ENCODE measurements around the gene TACR1. TPM values are rescaled to one million over a fixed set of nuclear protein-coding genes. Genes with fewer than 3 reads are reported as not detected.

Gene TACR1
- polyA plus RNA-seq, 1 experiment = 0.30 TPM

DNA sequence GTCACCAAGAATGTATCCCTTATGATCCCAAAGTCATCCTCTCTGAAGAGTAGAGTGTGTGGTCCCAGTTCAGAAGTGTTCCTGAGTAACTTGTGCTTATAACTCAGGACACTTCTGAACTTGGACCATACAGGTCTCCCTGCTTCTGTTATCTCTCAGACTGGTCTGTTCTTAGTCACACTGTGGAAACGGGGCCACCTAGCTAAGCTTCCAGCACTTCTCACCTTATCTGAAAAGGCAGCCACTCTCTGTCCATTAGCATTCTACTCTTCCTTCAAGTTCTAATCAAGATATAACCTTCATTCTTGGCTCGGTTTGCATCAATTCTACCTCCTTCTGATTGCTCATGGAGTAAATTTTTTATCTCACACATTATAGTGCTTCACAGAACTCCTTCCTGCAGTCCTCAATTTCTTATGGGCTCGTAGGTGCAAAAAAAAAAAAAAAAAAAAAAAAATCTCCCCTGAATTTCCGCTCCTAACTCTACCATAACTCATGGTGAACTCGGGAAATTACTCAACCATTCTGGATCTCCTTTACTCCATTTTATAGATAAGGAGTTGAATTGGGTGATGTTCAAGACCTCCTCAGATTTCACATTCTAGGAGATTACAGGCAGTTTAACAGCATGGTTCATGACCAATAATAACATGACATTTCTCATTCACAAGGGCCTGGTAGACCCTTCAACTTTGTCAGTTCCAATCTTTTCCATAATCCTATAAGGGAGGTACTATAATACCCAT, 108.4 kb downstream of the TACR1 start:
- no peak overlapping the region for H3K27ac ChIP-seq (ENCODE audit: low read depth, low read length)
- POLR2A ChIA-PET = no interaction called here
- TF ChIP-seq, protein P1, sequence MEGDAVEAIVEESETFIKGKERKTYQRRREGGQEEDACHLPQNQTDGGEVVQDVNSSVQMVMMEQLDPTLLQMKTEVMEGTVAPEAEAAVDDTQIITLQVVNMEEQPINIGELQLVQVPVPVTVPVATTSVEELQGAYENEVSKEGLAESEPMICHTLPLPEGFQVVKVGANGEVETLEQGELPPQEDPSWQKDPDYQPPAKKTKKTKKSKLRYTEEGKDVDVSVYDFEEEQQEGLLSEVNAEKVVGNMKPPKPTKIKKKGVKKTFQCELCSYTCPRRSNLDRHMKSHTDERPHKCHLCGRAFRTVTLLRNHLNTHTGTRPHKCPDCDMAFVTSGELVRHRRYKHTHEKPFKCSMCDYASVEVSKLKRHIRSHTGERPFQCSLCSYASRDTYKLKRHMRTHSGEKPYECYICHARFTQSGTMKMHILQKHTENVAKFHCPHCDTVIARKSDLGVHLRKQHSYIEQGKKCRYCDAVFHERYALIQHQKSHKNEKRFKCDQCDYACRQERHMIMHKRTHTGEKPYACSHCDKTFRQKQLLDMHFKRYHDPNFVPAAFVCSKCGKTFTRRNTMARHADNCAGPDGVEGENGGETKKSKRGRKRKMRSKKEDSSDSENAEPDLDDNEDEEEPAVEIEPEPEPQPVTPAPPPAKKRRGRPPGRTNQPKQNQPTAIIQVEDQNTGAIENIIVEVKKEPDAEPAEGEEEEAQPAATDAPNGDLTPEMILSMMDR (IDR thresholded peaks at IDR 0.05; ENCODE audit: low read depth, low read length) = no peak
- H3K4me3 ChIP-seq (ENCODE audit: low read depth, low read length) = no peak overlapping the region
- H3K9me3 ChIP-seq (ENCODE audit: control insufficient read depth, insufficient read depth, low read length) = no peaks in the 10 kb centered on the region
- peaks cover 4% of the 10 kb centered on the region for H3K27me3 ChIP-seq (ENCODE audit: control insufficient read depth, insufficient read depth, low read length)
- DNase-seq (ENCODE audit: low read depth, low spot score) = no peak
- CTCF ChIA-PET = no interaction called here

DNA sequence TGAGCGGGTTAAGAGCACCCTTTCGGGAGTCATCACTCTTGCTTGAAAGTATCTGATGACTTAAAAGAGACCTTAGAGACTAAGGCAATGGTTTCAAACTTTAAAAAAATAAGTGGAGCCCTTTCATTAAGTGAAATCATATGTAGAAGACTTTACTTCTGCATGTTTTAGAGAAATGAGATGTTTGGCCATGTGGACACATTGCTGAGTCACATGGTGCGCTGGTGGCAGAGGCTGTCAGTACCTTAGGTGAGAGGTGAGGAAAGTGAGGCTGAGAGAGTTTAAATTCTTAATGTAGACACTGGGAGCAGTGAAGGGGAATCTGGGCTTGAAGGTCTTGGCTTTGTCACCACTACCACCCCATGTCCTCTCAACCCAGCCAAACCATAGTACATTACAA, 109.8 kb downstream of the TACR1 start:
- H3K27ac ChIP-seq (ENCODE audit: low read depth, low read length) = no peak overlapping the region
- no peak for DNase-seq (ENCODE audit: low read depth, low spot score)
- TF ChIP-seq, protein P1 (IDR thresholded peaks at IDR 0.05; ENCODE audit: low read depth, low read length) = no peak
- H3K4me3 ChIP-seq (ENCODE audit: low read depth, low read length) = no peak overlapping the region
- CTCF ChIA-PET = no interaction called here
- H3K9me3 ChIP-seq (ENCODE audit: control insufficient read depth, insufficient read depth, low read length) = no peaks in the 10 kb centered on the region
- H3K27me3 ChIP-seq (ENCODE audit: control insufficient read depth, insufficient read depth, low read length) = peaks cover 4% of the 10 kb centered on the region
- POLR2A ChIA-PET = no interaction called here

DNA sequence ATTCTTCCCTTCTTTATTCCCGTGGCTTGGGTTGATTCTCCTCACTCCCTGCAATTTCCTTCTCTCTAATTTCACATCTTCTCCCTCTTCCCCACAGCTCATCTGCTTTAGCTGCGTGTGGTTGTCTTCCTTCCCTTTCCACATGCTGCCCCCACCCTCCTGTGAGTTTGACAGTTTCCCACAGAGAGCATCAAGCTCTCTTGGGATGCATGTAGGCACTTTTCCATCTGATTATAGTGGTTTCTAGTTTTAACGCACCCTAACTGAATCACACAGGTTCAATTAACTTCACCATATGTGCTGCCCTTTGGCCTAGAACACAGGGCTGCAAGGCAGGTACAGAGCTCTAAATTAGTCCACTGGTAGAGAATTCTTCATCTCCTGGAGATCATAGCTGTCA, 110.5 kb downstream of the TACR1 start:
- DNase-seq (ENCODE audit: low read depth, low spot score) = no peak
- Histone ChIP-seq H3K27ac (ENCODE audit: low read depth, low read length) (no peak overlapping the region), H3K9me3 (ENCODE audit: control insufficient read depth, insufficient read depth, low read length) (no peaks in the 10 kb centered on the region), H3K27me3 (ENCODE audit: control insufficient read depth, insufficient read depth, low read length) (peaks cover 4% of the 10 kb centered on the region), H3K4me3 (ENCODE audit: low read depth, low read length) (no peak overlapping the region)
- POLR2A ChIA-PET = no interaction called here
- CTCF ChIA-PET = no interaction called here
- TF ChIP-seq, protein P1 (IDR thresholded peaks at IDR 0.05; ENCODE audit: low read depth, low read length) = no peak

DNA sequence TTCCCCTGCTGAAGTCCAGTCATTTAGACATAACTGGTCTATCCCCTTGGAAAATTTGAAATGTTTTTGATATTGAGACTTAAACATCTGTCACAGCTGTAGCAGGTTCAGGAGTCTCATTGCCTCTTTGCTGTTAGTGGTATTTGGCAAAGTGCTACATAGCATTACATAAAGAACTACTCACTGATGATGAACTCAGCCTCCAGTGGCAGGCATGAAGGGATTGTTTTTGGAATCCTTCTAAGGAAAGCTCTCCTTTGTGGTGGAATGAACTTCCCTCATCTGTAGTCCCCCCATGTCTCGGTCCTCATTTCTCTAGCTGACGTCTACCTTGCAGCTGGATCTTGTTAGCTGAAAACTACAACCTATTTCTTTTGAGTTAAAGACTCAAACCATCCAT, 111.6 kb downstream of the TACR1 start:
- DNase-seq (ENCODE audit: low read depth, low spot score) = no peak
- CTCF ChIA-PET = interaction anchor here (0.6 kb wide), 1 partner anchor 143 kb away, joined by 7 read pairs; no protein-coding TSS in a partner anchor
- Histone ChIP-seq H3K9me3 (ENCODE audit: control insufficient read depth, insufficient read depth, low read length) (no peaks in the 10 kb centered on the region), H3K4me3 (ENCODE audit: low read depth, low read length) (no peak overlapping the region), H3K27me3 (ENCODE audit: control insufficient read depth, insufficient read depth, low read length) (peaks cover 4% of the 10 kb centered on the region), H3K27ac (ENCODE audit: low read depth, low read length) (no peak overlapping the region)
- POLR2A ChIA-PET = interaction anchor here (0.5 kb wide), 1 partner anchor 156 kb away, joined by 3 read pairs; no protein-coding TSS in a partner anchor
- TF ChIP-seq, protein P1 (IDR thresholded peaks at IDR 0.05; ENCODE audit: low read depth, low read length) = no peak

DNA sequence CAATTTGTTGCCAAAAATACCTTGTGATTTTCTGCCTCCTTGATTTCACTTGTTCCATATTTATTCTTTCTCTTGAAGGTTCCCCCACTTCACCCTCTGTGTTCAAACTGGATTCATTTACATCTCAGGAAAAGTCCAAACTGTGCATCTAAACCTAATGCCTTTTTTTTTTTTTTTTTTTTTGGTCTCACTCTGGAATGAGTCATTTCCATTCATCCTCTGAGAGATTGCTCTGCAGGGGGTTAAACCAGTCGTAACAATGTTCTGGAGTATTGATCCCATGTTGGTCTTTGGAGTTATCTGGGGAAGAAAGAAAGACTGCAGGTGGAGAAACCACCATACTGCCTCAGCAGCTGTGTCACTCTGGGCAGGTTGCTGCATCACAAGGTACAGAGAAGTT, 119.7 kb downstream of the TACR1 start:
- POLR2A ChIA-PET = no interaction called here
- DNase-seq (ENCODE audit: low read depth, low spot score) = no peak
- TF ChIP-seq, protein P1 (IDR thresholded peaks at IDR 0.05; ENCODE audit: low read depth, low read length) = no peak
- H3K27ac ChIP-seq (ENCODE audit: low read depth, low read length) = no peak overlapping the region
- H3K4me3 ChIP-seq (ENCODE audit: low read depth, low read length) = no peak overlapping the region
- H3K27me3 ChIP-seq (ENCODE audit: control insufficient read depth, insufficient read depth, low read length) = no peaks in the 10 kb centered on the region
- CTCF ChIA-PET = interaction anchor here (2.6 kb wide), 1 partner anchor 14 kb away, joined by 9 read pairs; no protein-coding TSS in a partner anchor
- H3K9me3 ChIP-seq (ENCODE audit: control insufficient read depth, insufficient read depth, low read length) = no peaks in the 10 kb centered on the region

All from AG04450 (cell line).